Measurements from ENCODE around the gene EXOC6B. TPM values are rescaled to one million over a fixed set of nuclear protein-coding genes. Genes with fewer than 3 reads are reported as not detected.

Gene EXOC6B
- total RNA-seq, 4 donors from 2014 or later, result 14.1 to 107 (median 38.5) TPM

DNA sequence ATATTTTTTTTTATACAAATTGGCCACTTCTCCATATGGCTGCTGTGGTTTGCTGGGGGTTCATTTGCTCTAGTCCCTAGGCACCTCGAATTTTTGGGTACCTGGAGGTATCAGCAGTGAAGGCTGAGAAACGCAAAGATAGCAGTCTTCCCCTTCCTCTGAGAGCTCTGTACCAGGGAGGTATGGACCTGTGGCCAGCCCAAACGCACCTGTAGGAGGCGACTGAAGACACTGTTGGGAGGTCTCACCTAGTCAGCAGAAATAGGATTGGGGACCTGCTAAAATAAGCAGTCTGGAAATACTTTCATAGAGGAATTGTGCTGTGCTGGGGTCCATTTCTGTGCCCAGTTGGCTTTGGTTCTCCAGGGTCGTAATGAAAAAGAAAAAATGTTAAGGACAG lies 385.9 kb downstream of the EXOC6B start:
- intact Hi-C loops (cut with DNase I; ENCODE audit: low total_unique reads), result no loop called here
- H3K27ac ChIP-seq, result no peak overlapping the region
- H3K4me1 ChIP-seq, result no peaks in the 10 kb centered on the region
- H3K9me3 ChIP-seq, result no peaks in the 10 kb centered on the region
- H3K27me3 ChIP-seq, result no peaks in the 10 kb centered on the region
- TF ChIP-seq POLR2A (IDR thresholded peaks at IDR 0.05), result no peak
- TF ChIP-seq, protein P1, sequence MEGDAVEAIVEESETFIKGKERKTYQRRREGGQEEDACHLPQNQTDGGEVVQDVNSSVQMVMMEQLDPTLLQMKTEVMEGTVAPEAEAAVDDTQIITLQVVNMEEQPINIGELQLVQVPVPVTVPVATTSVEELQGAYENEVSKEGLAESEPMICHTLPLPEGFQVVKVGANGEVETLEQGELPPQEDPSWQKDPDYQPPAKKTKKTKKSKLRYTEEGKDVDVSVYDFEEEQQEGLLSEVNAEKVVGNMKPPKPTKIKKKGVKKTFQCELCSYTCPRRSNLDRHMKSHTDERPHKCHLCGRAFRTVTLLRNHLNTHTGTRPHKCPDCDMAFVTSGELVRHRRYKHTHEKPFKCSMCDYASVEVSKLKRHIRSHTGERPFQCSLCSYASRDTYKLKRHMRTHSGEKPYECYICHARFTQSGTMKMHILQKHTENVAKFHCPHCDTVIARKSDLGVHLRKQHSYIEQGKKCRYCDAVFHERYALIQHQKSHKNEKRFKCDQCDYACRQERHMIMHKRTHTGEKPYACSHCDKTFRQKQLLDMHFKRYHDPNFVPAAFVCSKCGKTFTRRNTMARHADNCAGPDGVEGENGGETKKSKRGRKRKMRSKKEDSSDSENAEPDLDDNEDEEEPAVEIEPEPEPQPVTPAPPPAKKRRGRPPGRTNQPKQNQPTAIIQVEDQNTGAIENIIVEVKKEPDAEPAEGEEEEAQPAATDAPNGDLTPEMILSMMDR (IDR thresholded peaks at IDR 0.05), result no peak
- DNase-seq, result no peak
- H3K36me3 ChIP-seq, result no peaks in the 10 kb centered on the region
- H3K4me3 ChIP-seq, result no peak overlapping the region

DNA sequence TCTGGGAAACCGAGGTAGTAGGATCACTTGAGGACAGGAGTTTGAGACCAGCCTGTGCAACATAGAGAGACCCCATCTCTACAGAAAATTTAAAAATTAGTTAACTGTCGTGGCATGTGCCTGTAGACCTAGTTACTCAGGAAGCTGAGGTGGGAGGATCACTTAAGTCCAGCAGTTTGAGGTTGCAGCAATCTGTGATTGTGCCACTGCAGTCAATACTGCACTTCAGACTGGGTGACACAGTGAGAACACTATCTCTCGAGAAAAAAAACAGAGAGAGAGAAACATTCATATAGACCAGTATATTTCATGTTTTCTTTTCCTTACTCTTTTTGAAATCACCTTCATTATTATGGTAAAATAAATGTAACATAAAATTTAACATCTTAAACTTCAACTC lies 387.5 kb downstream of the EXOC6B start:
- Histone ChIP-seq H3K27ac (no peak overlapping the region), H3K27me3 (no peaks in the 10 kb centered on the region), H3K36me3 (no peaks in the 10 kb centered on the region), H3K4me3 (no peak overlapping the region), H3K4me1 (no peaks in the 10 kb centered on the region), H3K9me3 (no peaks in the 10 kb centered on the region)
- intact Hi-C loops (cut with DNase I; ENCODE audit: low total_unique reads), result no loop called here
- TF ChIP-seq, protein P1 (IDR thresholded peaks at IDR 0.05), result no peak
- no peak for TF ChIP-seq POLR2A (IDR thresholded peaks at IDR 0.05)
- DNase-seq, result no peak

DNA sequence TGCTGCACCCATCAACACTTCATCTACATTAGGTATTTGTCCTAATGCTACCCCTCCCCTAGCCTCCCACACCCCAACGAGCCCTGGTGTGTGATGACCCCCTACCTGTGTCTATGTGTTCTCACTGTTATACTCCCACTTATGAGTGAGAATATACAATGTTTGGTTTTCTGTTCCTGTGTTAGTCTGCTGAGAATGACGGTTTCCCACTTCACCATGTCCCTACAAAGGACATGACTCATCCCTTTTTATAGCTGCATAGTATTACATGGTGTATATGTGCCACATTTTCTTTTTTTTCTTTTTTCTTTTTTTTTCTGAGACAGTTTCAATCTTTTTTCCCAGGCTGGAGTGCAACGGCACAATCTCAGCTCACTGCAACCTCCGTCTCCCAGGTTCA lies 394.1 kb downstream of the EXOC6B start:
- intact Hi-C loops (cut with DNase I; ENCODE audit: low total_unique reads), result no loop called here
- H3K27ac ChIP-seq, result no peak overlapping the region
- H3K9me3 ChIP-seq, result no peaks in the 10 kb centered on the region
- H3K36me3 ChIP-seq, result no peaks in the 10 kb centered on the region
- DNase-seq, result no peak
- TF ChIP-seq, protein P1 (IDR thresholded peaks at IDR 0.05), result no peak
- TF ChIP-seq POLR2A (IDR thresholded peaks at IDR 0.05), result no peak
- no peak overlapping the region for H3K4me3 ChIP-seq
- no peaks in the 10 kb centered on the region for H3K4me1 ChIP-seq
- H3K27me3 ChIP-seq, result no peaks in the 10 kb centered on the region

DNA sequence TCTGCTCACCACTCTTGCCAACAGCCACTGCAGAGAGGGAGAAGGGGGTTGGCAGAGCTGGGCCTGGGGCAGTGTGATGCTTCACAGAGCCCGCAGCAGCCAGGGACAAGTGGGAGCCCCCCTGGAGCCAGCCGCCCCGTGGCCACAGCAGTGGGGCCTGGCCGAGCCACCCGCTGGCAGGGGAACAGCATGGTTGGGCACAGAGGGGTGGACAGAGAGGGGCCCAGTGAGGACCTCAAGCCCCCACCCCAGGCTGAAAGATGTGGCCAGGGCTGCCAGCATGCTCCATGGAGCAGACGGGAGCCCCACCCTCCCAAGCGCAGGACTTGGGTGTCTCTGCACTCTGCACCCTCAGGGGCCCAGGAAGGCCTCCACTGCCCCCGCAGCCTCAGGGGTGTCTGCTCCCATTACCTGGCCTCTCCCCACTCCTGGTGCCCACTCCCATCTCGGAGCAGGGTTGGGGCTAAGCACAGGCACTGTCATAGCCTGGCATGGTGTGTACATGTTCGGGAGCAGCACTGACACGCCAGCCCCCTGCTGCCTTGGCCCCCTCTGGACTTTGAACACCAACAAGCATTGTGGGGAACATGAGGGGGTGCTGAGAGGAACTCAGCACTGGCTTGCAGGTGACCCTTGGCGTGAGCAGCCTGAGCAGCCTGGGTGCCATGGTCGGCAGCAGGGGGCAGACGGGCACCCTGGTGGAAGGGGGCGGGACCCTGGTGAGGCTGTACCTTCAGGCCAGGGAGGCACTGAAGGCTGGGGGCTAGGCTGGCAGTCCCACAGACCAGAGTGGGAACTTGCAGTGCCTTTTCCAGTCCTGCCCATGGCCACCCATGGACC lies 398.6 kb downstream of the EXOC6B start:
- H3K27me3 ChIP-seq, result no peaks in the 10 kb centered on the region
- TF ChIP-seq, protein P1 (IDR thresholded peaks at IDR 0.05), result no peak
- no peak for TF ChIP-seq POLR2A (IDR thresholded peaks at IDR 0.05)
- intact Hi-C loops (cut with DNase I; ENCODE audit: low total_unique reads), result no loop called here
- no peaks in the 10 kb centered on the region for H3K4me1 ChIP-seq
- H3K4me3 ChIP-seq, result no peak overlapping the region
- H3K27ac ChIP-seq, result no peak overlapping the region
- no peaks in the 10 kb centered on the region for H3K36me3 ChIP-seq
- H3K9me3 ChIP-seq, result no peaks in the 10 kb centered on the region
- no peak for DNase-seq

DNA sequence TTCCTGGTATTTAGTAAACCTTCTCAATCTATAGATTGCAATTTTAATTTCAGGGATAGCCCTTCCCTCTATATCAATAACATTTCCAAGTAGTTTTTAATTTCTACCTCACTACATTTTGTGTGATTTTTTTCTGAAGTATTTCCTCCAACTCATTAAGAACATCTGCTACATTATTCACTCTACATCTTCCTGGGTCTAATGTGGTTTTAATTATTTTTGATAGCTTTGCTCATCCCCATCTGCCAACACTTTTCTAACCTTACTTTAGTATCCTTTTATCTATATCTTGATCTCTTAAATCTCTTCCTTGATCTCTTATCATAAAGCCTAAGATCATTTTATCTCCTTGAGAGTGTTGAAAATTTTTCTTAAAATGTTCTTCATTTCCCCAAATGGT lies 399.8 kb downstream of the EXOC6B start:
- H3K36me3 ChIP-seq, result no peaks in the 10 kb centered on the region
- H3K4me1 ChIP-seq, result no peaks in the 10 kb centered on the region
- TF ChIP-seq, protein P1 (IDR thresholded peaks at IDR 0.05), result no peak
- TF ChIP-seq POLR2A (IDR thresholded peaks at IDR 0.05), result no peak
- DNase-seq, result no peak
- no peak overlapping the region for H3K27ac ChIP-seq
- H3K4me3 ChIP-seq, result no peak overlapping the region
- no peaks in the 10 kb centered on the region for H3K27me3 ChIP-seq
- peaks cover 0 to 3% of the 10 kb centered on the region in 2 donors for H3K9me3 ChIP-seq
- intact Hi-C loops (cut with DNase I; ENCODE audit: low total_unique reads), result no loop called here
